GM19397 (cell line): ENCODE results near the gene CDCP1.

Source experiments
- ATAC-seq: cut with Tn5 transposase; IDR thresholded peaks from one replicate; pipeline ENCODE4 v1.9.1; 2021; ENCODE audit warnings: mild to moderate bottlenecking, moderate library complexity; ENCODE audit not compliant: unreplicated experiment

CDCP1 gene, protein sequence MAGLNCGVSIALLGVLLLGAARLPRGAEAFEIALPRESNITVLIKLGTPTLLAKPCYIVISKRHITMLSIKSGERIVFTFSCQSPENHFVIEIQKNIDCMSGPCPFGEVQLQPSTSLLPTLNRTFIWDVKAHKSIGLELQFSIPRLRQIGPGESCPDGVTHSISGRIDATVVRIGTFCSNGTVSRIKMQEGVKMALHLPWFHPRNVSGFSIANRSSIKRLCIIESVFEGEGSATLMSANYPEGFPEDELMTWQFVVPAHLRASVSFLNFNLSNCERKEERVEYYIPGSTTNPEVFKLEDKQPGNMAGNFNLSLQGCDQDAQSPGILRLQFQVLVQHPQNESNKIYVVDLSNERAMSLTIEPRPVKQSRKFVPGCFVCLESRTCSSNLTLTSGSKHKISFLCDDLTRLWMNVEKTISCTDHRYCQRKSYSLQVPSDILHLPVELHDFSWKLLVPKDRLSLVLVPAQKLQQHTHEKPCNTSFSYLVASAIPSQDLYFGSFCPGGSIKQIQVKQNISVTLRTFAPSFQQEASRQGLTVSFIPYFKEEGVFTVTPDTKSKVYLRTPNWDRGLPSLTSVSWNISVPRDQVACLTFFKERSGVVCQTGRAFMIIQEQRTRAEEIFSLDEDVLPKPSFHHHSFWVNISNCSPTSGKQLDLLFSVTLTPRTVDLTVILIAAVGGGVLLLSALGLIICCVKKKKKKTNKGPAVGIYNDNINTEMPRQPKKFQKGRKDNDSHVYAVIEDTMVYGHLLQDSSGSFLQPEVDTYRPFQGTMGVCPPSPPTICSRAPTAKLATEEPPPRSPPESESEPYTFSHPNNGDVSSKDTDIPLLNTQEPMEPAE

DNA sequence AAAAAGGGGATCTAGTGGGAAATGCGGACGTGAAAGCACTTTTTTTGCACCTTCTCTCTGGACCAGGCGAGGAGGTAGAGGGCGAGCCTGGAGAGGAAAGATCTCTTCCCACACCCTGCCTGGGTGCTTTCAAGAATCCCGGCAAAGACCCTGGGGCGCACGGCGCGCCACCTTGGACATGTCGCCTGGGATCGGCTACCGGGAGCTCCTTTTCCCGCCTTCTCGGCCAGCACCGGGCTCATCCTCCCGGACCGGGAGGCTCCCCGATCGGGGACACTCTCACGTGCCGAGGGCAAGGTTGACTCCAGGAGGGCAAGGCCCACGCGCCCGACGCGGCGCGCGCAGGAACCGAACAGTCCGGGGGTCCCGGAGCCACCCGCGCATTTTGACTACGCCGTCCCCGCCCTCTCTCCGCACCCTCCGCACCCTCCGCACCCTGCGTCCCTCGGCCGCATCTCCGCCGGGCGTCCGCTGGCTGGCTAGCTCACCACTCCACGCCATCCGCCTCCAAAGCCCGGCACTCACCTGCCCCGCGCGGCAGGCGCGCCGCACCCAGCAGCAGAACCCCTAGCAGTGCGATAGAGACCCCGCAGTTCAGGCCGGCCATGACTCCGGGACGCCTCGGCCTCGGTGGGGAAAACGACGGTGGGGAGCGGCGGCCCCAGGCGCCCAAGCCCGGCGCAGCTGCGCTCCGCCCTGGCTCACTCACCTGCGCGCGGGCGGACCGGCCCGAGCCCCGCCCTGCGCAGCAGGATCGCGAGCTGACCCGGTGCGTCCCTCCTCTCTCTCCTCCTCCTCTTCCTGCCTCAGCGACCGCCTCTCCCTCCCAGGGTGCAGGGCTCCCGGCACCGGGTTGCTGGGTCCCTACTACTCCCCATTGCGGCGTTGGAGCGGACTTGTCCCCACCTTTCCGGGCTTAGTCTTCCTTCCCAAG lies at the start of gene CDCP1:
Gene CDCP1 (minus strand): TSS at position 698 of the 934 bp plus-strand sequence. CDS start 91 bp downstream, at position 607.
- ATAC-seq, result no peak

DNA sequence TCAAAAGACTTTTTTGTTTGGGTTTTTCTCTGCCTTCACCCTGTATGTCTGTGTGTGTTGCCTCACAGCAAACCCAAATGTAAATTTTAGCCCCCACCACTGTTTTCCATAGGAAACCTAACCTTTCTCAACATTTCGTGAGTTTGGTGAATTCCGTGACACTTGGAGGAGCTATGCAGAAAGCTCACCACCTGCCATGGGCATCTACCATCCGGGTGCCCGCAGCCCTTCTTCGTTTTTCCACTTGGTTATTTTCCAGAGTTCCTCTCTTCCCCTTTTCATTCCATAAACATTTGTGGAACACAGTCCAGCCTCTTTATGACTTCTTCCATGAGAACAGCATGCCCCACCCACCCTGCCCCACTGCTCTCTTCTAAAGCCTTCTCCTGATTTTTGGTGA lies 48.6 kb upstream of the CDCP1 start:
- ATAC-seq, result no peak

DNA sequence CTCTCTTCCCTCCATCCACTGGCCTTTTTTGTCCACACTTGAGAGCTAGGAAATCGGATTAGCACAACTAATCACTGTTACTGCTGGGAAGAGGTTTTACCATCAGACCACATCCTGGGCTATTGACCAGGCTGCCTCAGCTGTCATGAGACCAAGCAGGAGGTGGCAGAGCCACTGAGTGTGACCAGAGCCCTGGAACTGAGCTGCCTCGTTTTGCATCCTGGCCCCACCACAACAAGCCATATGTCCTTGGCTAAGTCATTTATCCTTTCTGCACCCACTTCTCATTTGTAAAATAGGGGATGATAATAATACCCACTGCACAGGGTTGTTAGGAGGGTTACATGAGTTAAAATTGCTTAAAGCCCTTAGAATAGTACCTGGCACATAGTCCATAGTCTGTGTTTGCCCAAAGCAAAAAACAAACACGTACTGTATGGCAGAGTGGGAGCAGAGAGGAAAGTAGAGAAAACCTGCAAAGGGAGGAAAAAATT lies 45.8 kb upstream of the CDCP1 start:
- ATAC-seq, result no peak

DNA sequence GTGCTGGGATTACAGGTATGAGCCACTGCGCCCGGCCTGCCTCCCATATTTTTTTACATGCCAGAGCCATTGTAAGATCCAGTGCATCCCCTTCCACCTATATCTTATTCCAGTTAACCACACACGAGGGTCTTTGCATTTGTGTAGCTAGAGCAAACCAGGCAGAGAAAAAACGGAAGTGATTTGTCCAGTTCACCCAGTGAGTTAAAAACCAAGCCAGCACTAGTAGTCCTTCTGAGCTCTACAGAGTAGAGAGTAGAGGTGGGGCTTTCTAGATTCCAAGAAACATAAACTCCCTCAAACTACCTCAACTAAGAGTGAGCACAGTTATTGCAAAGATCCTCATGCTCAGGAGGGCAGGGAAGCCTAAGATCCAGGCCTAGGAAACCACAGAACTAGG lies 45.2 kb upstream of the CDCP1 start:
- ATAC-seq, result no peak

DNA sequence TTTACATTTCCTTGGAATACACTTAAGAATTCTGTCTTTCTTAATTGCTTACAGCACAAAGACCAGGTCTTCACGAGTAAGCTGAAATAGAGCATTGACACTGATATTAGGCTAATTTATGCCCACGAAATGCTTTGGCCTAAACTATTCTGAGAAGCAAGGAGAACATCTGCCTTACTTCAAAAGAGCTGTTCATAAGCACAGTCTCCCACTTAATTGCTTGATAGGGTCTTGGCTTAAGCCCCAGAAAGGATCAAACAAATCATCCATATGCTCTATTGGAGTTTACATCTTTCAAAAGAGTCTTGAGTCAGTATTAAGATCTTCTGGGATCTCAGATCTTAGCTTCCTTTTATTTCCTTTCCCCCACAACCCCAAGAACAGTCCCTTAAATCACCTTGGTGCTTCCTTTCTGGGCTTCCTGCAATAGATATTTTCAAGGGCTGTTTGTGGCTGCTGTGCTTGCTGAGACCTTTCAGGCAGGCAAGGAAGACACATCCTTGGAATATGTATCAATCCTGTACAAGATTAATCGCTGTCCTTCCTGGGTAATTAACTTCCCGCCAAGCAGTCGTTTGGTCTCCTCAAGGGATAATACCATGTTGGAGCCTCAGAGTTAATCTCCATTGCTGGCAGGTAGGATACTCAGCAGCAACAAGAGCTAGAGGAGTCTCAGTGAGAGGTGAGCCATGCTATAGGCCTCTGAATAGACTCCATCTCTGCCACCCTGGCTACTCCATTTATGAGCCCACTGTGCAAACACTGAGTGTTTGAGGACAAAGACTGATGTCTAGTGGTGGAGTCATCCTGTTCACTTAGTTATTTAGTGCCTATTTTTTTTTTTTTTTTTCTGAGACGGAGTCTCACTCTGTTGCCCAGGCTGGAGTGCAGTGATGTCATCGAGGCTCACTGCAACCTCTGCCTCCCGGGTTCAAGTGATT lies 42.8 kb upstream of the CDCP1 start:
- ATAC-seq, result no peak

DNA sequence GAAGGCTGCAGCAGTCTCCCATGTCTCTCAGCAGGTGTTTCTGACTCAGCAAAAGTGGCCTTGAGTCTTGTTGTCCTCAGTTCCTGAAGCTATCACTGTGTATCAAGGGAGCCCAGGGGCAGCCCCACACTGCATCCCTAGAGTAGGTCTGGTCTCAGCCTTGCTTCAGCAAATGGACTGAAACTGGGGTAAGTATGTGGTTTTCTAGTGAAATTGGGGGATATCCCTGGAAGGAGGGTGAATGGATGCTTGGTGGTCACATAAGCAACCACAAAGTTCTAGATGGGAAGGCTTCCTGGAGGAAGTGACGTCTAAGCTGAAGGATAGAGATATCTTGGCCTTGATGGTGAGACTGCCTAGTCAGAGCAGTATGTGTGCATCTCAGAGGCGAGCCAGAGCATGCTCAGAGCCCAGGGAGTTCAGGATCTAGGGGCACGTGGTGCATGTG lies 41.5 kb upstream of the CDCP1 start:
- ATAC-seq, result no peak

DNA sequence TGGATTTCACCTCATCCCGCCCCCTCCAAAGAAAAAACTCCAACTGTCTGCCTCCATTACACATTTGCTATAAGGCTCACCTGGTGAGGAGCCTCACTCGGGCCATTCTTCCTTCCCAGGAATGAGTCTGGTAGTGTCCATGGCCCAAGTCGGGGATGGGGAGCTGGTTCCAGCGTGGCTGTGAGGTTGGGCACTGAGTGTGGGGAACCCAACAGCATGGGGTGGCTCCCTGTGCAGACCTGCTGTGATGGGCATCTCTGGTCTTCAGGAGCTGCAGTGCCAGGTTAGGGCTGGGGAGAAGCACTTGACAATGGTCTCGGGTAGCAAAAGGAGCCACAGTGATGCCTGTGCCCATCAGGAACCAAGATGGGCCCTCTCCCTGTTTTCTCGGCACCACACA lies 40.7 kb upstream of the CDCP1 start:
- ATAC-seq, result no peak

DNA sequence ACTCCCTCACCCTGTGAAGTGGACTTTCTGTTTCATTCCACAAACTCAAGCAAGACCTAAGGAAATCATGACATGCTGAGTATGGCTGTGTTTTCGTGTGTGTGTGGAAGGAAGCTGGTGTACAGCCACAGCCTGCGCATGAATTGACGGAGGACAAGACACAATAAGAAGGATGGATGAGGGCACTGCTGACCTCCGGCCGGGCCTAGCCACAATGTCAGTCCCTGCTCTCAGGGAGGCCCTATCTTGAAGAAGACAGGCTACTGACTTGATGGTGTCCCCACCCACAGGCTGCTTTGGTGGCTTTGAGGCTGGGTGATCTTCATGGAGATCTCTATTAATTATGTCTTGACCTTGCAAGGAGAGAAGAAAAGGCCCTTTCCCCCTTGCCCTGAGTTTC lies 39.3 kb upstream of the CDCP1 start:
- ATAC-seq, result no peak

DNA sequence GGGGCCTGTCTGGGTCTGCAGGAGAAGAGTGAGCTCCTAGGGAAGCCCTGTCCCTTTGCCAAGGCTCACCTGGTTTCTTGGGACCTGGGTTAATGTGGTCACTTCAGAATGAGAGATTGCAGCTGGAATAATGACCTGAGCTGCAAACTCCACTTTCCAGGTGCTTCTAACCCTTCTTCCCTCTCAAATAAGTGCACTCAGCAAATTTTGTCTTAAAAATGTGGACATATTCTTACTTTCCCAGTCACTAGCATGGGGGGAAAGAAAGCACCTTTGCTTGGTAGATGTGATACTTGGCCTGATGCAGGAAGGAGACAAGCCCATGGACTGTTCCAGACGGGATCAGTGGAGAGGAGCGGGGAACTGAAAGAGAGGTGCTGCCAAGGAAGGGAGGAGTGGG lies 38.9 kb upstream of the CDCP1 start:
- no peak for ATAC-seq

DNA sequence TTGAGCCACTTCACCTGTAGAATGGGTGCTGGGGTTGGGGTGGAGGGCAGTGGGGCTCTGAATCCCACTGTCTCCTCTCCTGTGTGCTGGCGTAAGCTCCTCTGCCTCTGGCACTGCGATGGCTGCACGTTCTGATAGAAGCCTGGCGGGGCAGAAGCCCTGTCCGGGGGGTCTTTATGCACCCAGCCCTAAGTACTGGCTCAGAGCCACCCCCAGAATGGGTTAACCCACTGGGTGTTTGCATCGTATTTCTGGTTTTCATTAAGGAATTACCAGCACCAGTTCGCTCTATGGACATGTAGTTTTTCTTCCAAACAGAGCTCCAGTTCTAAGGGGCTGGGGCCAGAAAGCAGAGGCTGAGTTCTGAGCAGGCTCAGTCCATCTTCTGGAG lies 37.7 kb upstream of the CDCP1 start:
- ATAC-seq, result no peak

DNA sequence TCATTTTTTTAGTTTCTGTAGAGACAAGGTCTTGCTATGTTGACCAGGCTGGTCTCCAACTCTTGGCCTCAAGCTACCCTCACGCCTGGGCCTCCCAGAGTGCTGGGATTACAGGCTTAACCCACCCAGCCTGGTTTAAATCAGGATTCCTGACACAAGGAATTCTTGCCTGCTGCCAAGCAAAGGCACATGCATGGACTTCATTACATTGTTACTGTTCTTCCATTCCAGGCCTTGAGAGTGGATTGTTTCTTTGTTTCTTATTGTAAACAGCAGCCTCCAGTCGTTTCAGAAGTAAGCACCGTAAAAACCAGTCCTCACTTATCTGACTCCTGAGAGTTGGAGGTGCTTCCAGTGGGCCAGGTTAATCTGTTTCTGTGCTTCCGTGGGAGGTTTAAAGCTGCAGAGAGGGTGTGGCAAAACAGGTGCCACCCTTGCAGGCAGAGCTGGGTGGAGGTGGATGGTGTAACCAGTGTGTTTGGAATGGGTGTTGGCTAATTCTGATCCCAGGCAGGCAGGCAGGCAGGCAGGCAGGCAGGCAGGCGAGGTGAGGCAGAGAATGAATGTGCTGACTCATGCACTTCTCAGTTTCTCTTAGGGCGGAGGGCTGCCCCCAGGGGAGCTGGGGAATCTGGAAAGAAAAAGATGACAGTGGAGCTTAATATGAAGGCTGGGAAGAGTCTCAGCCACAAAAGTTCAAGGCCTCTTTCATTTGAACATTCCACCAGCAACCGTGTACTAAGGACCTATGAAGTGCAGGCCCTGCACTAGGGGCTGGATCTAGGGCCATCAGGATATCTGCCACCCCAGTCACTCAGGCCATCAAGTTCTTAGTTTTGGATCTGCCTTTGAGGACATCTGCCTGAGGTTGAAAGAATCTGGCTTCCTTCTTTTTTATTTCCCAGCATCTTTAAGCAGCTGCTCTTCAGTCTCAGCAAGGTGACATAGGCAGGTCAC lies 37.0 kb upstream of the CDCP1 start:
- no peak for ATAC-seq

DNA sequence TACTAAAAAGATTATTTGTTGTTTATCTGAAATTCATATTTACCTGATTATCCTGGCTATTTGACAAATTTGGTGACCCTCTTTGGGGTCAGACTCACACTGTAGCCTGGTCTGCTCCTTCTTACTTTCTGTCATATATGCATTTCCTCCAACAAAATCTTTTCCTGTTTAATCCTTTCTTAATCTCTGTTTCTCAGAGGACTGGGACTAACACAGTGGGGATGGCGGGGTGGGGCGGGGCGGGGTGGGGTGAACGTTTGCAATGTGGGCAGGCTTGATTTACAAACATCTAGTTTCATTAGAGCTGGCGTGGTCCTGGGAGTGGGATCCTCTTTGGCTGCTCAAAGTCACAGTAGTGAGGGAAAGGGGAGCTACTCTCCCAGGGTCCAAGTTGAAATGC lies 35.3 kb upstream of the CDCP1 start:
- no peak for ATAC-seq

DNA sequence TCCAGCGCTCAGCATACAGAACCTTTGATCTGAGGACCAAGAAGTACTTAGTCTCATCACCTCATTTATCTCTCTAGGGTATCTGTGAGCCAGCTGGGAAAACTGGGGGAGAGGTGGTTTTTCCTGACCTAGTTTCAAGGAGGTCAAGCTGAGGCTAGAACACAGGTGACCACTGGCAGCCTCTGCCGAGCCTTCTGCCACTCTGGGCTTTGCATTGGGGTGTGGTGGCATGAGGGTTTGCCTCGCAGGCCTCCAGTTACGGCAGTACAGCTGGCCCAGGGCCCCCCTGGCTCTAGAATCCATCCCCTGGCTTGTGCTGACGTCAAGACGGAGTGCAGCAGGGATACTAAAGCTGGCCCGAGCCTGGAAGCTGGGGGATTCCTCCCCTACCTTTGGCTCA lies 34.7 kb upstream of the CDCP1 start:
- no peak for ATAC-seq

DNA sequence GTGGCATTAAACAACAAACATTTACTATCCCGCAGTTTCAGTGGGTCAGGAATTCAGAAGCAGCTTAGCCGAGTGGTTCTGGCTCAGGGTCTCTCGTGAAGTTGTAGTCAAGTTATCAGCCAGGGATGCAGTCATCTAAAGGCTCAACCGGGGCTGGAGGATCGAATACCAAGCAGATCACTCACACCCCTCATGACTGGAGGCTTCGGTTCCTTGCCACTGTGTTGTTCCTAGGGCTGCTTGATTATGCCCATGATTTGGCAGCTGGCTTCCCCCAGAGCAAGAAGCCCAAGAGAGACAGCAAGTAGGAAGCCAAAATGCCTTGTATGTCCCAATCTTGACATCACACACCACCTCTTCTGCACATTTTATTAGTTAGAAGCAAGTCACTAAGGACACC lies 33.9 kb upstream of the CDCP1 start:
- ATAC-seq, result no peak

DNA sequence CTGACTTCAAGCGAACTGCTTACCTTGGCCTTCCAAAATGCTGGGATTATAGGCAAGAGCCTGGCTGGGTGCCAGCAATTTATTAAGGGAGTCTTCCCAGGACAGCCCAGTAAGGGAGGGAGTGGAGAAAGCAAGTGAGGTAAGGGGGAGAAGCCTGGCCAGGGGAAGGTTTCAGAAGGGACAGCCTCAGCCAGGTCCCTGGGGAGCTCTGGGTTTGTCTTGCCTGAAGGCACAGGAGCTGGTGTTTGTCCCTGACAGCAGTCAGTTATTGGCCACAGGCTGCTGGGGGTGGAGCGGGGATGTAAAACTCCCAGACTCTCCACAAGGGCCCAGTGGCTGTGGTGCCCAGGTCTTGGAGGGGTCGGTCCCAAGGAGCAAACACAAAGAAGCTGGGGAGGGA lies 33.0 kb upstream of the CDCP1 start:
- ATAC-seq, result no peak

DNA sequence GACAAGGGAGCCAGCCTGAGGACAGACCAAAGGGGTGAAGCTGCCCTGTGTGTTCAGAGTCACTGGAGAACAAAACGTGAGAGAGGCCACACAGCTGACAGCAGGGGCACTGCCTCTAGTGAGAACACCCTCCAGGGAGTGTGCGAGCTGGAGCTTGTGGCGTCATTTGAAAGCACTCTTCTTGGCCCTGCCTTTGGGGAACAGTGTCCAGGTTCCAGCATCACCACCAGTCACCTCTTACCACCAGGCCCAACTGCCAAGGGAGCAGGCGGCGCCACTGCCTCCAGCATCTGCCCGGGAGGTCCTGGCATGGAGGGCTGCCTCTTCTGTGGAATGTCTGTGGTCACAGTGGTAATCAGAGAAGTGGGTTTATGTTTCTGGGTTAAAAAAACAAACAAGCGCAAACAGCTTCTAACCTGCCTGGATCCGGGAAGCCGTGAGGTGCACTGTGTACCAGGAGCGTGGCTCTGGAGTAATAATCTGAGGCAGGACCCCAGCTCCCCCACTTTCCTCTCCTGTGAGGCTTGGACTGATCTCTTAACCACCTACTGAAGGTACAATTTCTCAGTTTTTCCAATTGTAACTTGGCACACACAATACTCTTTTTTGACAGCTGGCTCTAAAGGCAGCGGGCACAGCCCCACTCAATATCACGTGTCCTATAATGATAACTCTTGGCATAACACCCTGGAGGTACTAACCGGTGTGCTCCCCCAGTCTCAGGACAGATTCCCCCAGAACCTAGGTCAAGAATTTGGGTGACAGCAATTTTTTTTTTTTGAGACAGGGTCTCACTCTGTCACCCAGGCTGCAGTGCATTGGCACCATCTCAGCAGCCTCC lies 32.2 kb upstream of the CDCP1 start:
- no peak for ATAC-seq

DNA sequence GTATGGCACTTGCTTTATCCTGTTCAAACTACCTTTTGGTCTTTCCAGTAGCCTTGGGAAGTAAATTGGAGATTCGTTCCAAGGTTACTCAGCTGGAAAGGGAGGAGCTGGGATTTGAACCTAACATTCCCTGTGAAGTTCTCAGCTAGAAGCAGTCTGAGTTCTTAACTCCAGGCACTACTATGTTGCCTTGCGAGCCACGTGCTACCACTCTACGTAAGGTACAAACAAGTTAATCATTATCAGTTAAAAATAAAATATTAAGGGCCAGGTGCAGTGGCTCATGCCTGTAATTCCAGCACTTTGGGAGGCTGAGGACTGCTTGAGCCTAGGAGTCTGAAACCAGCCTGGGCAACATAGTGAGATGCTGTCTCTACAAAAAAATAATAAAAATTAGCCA lies 30.7 kb upstream of the CDCP1 start:
- no peak for ATAC-seq

DNA sequence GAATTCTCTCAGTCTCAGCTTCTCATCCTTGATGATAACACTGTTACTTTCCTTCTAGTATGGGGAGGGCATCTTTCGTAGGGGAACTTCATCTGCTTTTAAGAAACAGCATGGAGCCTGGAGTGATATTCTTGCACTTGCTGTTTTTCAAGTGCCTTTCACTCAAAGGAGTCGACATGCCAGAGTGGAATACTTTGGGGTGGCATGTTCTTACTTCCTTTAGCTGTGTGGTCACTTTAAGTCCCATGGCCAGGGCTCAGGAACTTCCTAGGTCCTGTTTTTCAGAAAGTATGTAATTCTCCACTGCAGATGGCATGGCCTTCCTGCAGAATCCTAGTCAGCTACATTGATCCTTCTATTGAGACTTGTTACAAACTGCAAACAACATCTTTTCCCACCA lies 28.1 kb upstream of the CDCP1 start:
- no peak for ATAC-seq
